Ishikawa (cell line): ENCODE data around the gene SEL1L2.

ENCODE experiments used
- CREB1 ChIP-seq: IDR thresholded peaks from 2 replicates; pipeline ENCODE4 v1.6.1; 2012; ENCODE audit warnings: low read depth
- REST ChIP-seq: IDR thresholded peaks from 2 replicates; pipeline ENCODE4 v1.6.1; 2012; ENCODE audit warnings: low read depth, mild to moderate bottlenecking
- YY1 ChIP-seq: IDR thresholded peaks from 2 replicates; pipeline ENCODE4 v1.6.1; 2012; ENCODE audit warnings: low read depth

- no peak for TF ChIP-seq YY1
- no peak for TF ChIP-seq CREB1
- no peak for TF ChIP-seq REST
Measured at GRCh38 chr20:13936781-13937576, 53.4 kb downstream of the SEL1L2 start.
